HG03103 (cell line): ENCODE results near the gene RNFT2.
A peak's percentile ranks its signal among the peaks of the same experiment; 100 is the strongest.

Source experiments
- ATAC-seq: cut with Tn5 transposase; IDR thresholded peaks from one replicate; pipeline ENCODE4 v1.9.1; 2021; ENCODE audit warnings: low read depth; ENCODE audit not compliant: unreplicated experiment

Gene RNFT2

GRCh38 chr12:116818948-116819832 lies 81.1 kb downstream of the RNFT2 start:
- peak; percentile 79 for ATAC-seq

GRCh38 chr12:116820064-116820656 lies 82.0 kb downstream of the RNFT2 start:
- no peak for ATAC-seq

GRCh38 chr12:116821291-116821690 lies 83.2 kb downstream of the RNFT2 start:
- no peak for ATAC-seq

- no peak for ATAC-seq
Observed at GRCh38 chr12:116827432-116827831, 89.3 kb downstream of the RNFT2 start.

GRCh38 chr12:116832353-116832752 lies 94.2 kb downstream of the RNFT2 start:
- no peak for ATAC-seq

- no peak for ATAC-seq
Observed at GRCh38 chr12:116833474-116833873, 95.4 kb downstream of the RNFT2 start.

GRCh38 chr12:116835484-116835883 lies 97.4 kb downstream of the RNFT2 start:
- no peak for ATAC-seq

GRCh38 chr12:116837097-116837496 lies 99.0 kb downstream of the RNFT2 start:
- no peak for ATAC-seq

GRCh38 chr12:116838365-116838764 lies 100.2 kb downstream of the RNFT2 start:
- no peak for ATAC-seq

GRCh38 chr12:116839287-116839830 lies 101.2 kb downstream of the RNFT2 start:
- ATAC-seq, result no peak

- no peak for ATAC-seq
Observed at GRCh38 chr12:116843085-116843484, 105.0 kb downstream of the RNFT2 start.

- ATAC-seq, result no peak
Observed at GRCh38 chr12:116849216-116849615, 111.1 kb downstream of the RNFT2 start.

- no peak for ATAC-seq
Observed at GRCh38 chr12:116852303-116852702, 114.2 kb downstream of the RNFT2 start.

GRCh38 chr12:116853507-116853906 lies 115.4 kb downstream of the RNFT2 start:
- no peak for ATAC-seq

- no peak for ATAC-seq
Observed at GRCh38 chr12:116855744-116856470, 117.8 kb downstream of the RNFT2 start.

- no peak for ATAC-seq
Observed at GRCh38 chr12:116856729-116857128, 118.6 kb downstream of the RNFT2 start.

GRCh38 chr12:116859079-116859478 lies 121.0 kb downstream of the RNFT2 start:
- no peak for ATAC-seq

- ATAC-seq, result no peak
Observed at GRCh38 chr12:116860263-116860662, 122.1 kb downstream of the RNFT2 start.

- peak; percentile 85 for ATAC-seq
Observed at GRCh38 chr12:116861320-116861719, 123.2 kb downstream of the RNFT2 start.

GRCh38 chr12:116862167-116862566 lies 124.1 kb downstream of the RNFT2 start:
- no peak for ATAC-seq

GRCh38 chr12:116863275-116863767 lies 125.2 kb downstream of the RNFT2 start:
- no peak for ATAC-seq
